ENCODE measurements around the gene CD8B.

The CD8B gene

DNA sequence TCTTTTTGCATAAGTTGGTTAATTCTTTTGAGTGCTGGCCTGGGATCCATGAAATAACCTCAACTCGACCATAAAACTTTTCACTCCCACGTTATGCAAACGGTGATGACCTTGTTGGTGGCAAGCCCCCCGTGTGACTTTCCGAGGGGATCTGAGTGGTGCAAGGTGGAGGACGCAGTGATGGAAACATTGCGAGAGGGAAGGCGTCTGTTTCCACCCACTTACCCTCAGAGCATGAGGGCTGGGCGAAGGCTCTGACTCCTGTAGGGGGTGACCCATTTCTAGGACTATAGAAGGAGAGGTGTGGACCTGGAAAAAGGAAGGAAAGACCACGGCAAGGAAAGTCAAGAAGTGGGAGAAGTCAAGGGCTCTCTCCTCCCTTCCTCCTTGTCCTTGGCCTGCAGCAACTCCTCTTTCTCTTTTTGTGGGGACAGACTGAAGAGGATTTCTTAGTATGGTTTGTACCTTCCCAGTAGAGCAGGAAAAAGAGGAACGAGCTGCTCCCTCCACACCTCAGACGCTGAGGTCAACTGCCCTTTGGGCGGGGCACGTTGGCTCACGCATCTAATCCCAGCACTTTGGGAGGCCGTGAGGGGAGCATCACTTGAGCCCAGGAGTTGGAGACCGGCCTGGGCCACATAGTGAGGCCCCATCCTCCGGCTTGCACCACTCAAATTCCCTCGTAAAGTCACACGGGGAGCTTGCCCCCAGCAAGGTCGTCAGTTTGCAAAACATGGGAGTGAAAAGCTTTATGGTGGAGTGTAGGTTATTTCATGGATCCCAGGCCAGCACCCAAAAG lies 55.4 kb downstream of the CD8B start:
- H3K4me3 ChIP-seq (replicated peaks; ENCODE audit: low read depth, low read length), result no peak overlapping the region
- TF ChIP-seq, protein P1, sequence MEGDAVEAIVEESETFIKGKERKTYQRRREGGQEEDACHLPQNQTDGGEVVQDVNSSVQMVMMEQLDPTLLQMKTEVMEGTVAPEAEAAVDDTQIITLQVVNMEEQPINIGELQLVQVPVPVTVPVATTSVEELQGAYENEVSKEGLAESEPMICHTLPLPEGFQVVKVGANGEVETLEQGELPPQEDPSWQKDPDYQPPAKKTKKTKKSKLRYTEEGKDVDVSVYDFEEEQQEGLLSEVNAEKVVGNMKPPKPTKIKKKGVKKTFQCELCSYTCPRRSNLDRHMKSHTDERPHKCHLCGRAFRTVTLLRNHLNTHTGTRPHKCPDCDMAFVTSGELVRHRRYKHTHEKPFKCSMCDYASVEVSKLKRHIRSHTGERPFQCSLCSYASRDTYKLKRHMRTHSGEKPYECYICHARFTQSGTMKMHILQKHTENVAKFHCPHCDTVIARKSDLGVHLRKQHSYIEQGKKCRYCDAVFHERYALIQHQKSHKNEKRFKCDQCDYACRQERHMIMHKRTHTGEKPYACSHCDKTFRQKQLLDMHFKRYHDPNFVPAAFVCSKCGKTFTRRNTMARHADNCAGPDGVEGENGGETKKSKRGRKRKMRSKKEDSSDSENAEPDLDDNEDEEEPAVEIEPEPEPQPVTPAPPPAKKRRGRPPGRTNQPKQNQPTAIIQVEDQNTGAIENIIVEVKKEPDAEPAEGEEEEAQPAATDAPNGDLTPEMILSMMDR (IDR thresholded peaks at IDR 0.05; ENCODE audit: low read depth, low read length, missing control alignments), result no peak
- DNase-seq (ENCODE audit: extremely low read depth, low read depth), result no peak

DNA sequence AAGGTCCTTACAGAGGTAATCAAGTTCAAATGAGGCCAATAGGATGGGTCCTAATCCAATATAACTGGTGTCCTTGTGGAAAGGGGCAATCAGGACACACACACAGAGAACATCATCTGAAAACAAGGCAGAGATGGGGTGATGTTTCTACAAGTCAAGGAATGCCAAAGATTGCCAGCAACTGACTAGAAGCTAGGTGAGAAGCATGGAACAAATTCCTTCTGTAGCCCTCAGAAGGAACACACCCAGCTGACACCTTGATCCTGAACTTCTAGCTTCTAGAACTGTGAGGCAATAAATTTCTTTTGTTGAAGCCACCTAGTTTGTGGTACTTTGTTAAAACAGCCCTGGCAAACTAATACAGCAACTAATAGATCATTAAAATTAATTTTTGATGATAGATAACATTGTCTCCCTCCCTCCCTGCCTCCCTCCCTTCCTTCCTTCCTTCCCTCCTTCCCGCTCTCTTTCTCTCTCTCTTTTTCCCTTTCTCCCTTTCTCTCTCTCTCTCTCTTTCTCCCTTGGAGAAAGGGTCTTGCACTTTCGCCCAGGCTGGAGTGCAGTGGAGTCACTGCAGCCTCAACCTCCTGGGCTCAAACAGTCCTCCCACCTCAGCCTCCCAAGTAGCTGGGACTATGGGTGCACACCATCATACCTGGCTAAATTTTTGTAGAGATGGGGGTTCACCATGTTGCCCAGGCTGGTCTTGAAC lies 60.7 kb downstream of the CD8B start:
- TF ChIP-seq, protein P1 (IDR thresholded peaks at IDR 0.05; ENCODE audit: low read depth, low read length, missing control alignments), result no peak
- no peak overlapping the region for H3K4me3 ChIP-seq (replicated peaks; ENCODE audit: low read depth, low read length)
- no peak for DNase-seq (ENCODE audit: extremely low read depth, low read depth)

DNA sequence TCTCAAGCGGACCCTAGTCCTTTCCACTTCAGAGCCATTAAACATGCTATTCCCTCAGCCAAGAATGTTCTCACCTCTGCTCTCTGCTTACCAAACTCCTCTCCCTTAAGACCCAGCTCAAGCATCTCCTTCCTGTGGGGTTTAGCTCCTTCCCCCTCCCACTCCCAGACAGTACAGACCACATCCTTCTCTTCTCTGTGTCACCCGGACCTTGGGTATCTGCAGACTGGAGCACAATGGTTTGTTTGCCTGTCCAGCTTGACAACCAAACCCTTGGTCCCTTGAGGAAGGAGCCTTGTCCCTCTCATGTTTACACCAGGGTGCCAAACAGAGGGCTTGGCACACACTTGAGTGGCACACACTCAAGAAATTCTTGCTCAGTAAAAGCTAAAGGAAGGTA lies 66.8 kb downstream of the CD8B start:
- TF ChIP-seq, protein P1 (IDR thresholded peaks at IDR 0.05; ENCODE audit: low read depth, low read length, missing control alignments), result no peak
- no peak overlapping the region for H3K4me3 ChIP-seq (replicated peaks; ENCODE audit: low read depth, low read length)
- no peak for DNase-seq (ENCODE audit: extremely low read depth, low read depth)

DNA sequence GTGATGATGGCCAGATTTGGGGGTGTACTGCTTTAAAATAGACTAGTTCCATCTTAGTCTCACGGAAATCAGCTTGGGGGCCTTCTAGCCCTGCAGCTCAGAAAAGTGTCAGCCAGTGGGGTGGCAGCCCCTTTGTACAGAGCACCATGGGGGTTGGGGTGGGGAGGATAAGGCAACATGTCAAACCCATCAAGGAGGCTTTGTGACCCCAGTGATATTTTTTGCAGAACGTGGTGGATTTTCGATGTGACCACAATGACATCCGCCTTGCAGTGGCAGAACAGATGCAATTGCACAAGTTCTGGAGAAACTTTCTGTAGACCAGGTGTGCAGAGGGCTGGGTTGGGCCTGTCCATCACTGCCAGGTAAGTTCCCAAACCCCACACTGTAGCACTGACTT lies 67.9 kb downstream of the CD8B start:
- no peak for DNase-seq (ENCODE audit: extremely low read depth, low read depth)
- TF ChIP-seq, protein P1 (IDR thresholded peaks at IDR 0.05; ENCODE audit: low read depth, low read length, missing control alignments), result no peak
- H3K4me3 ChIP-seq (replicated peaks; ENCODE audit: low read depth, low read length), result no peak overlapping the region

DNA sequence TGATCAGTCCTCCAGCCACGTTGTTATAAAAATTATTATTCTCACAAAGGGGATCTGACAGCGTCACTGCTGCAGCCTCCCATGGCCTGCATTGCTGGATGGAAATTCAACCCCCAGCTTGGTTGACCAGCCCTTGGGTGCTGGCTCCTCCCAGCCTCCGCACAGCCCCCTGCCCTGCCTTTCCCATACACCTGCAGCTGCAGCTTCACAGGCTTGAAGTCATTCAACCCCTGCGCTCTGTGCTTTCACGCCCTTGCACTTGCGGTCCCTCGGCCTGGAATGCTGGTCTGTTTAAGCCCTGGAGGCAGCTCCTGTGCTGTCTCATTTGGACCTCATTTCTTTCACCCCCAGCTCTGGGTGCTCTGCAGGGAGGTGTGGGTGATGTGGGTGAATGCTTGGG lies 70.1 kb downstream of the CD8B start:
- DNase-seq (ENCODE audit: extremely low read depth, low read depth), result no peak
- TF ChIP-seq, protein P1 (IDR thresholded peaks at IDR 0.05; ENCODE audit: low read depth, low read length, missing control alignments), result no peak
- H3K4me3 ChIP-seq (replicated peaks; ENCODE audit: low read depth, low read length), result no peak overlapping the region

DNA sequence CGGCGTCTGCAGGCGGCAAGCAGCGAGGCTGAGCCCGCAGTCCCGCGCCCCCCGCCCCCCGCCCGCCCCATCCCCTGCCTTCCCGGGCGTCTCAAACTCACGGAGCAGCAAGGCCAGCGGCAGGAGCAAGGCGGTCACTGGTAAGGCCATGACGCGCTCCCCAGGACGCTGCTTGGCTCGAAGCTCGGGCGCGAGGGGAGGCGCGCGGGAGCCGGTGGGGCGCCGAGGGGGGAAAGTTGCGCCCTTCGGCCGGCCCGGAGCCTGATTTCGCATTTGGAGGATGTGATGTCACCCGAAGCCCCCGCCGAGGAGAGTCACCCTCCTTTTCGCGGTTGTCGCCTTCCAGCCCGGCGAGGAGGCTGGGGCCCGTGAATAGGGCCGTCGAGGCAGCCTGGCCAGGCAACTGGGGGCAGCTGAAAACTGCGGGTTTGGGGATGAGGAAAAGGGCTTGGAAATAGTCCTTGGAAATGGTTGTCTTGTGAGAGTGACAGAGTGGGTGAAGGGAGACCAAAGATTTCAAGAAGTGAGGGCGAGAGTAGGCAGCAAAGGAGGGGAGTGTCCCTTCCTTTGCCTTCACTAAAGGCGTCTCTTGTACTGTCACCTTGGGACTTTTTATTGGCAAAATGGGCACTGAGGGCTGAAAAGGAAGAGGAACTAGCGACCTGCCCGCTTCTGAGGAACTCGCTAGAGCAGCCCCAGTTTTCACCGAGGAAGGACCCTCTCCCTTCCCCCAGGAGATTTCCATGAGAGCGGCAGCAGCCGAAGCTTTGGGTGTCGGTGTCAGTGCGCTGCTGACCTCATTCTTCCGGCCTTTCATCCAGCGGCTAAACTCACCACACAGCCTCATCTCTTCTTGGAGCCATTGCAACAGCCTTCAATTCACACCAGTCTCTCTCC lies 70.8 kb downstream of the CD8B start, which contains the start of gene CD8A:
CD8A (minus strand) TSS at position 238 of the 897 bp plus-strand sequence; CDS start at position 150, 88 bp downstream.
- TF ChIP-seq, protein P1 (IDR thresholded peaks at IDR 0.05; ENCODE audit: low read depth, low read length, missing control alignments), result no peak
- H3K4me3 ChIP-seq (replicated peaks; ENCODE audit: low read depth, low read length), result no peak within 1 kb of the TSS
- no peak for DNase-seq (ENCODE audit: extremely low read depth, low read depth)
